H1 (cell line): Measurements from ENCODE around the gene NFX1. TPM values are rescaled to one million over a fixed set of nuclear protein-coding genes. Genes with fewer than 3 reads are reported as not detected.

Source experiments
- CTCF ChIA-PET: fragments of 300-600 bp; sonication (Branson Sonifier 250); formaldehyde crosslinking; loops from one replicate; lab custom pipeline; 2021; ENCODE audit not compliant: partially characterized antibody; lab: Charles Lee
- POLR2A ChIA-PET: fragments of 300-600 bp; sonication (Branson Sonifier 250); formaldehyde crosslinking; loops from one replicate; lab custom pipeline; 2021; ENCODE audit warnings: inconsistent platforms; ENCODE audit not compliant: partially characterized antibody; lab: Charles Lee
- DNase-seq, 2 experiments: peaks; one replicate each; pipeline versions ENCODE4 v3.0.0 to v3.0.0-alpha.2; 2010 to 2022; ENCODE audit warnings: low spot score in 2 of 2, low read depth in 1 of 2, mixed read lengths in 1 of 2
- FAIRE-seq: peaks from 2 replicates; lab custom pipeline; 2011; peaks lifted over from hg19 to GRCh38; lab: Jason Lieb, UNC
- H2AFZ ChIP-seq: 2 replicates; pipeline ENCODE4 v1.8.1; 2012; ENCODE audit warnings: low read length, inconsistent platforms
- H2AK5ac ChIP-seq: 2 replicates; pipeline ENCODE4 v1.6.1; 2013; ENCODE audit warnings: low read depth, low read length
- H2BK120ac ChIP-seq: replicated peaks from 2 replicates; pipeline ENCODE3; 2013; ENCODE audit warnings: low read depth, low read length, inconsistent platforms
- H2BK12ac ChIP-seq: 2 replicates; pipeline ENCODE4 v1.6.1; 2013; ENCODE audit warnings: low read depth, low read length
- H2BK15ac ChIP-seq: 2 replicates; pipeline ENCODE4 v1.6.1; 2013; ENCODE audit warnings: low read length
- H2BK20ac ChIP-seq: 2 replicates; pipeline ENCODE4 v1.6.1; 2013; ENCODE audit warnings: low read length
- H2BK5ac ChIP-seq: 2 replicates; pipeline ENCODE4 v1.6.1; 2013; ENCODE audit warnings: low read depth, low read length
- H3K14ac ChIP-seq: 2 replicates; pipeline ENCODE4 v1.6.1; 2013; ENCODE audit warnings: inconsistent platforms; ENCODE audit not compliant: insufficient read length
- H3K18ac ChIP-seq: 2 replicates; pipeline ENCODE4 v1.6.1; 2013; ENCODE audit warnings: low read length; ENCODE audit errors: extremely low read depth
- H3K23ac ChIP-seq: 2 replicates; pipeline ENCODE4 v1.6.1; 2013; ENCODE audit warnings: inconsistent platforms; ENCODE audit not compliant: insufficient read length
- H3K23me2 ChIP-seq: 2 replicates; pipeline ENCODE4 v1.6.1; 2013; ENCODE audit warnings: low read depth, low read length
- H3K27ac ChIP-seq: 2 replicates; pipeline ENCODE4 v1.6.1; 2011; ENCODE audit warnings: low read depth, low read length, inconsistent platforms
- H3K27me3 ChIP-seq, 4 experiments: replicated peaks in 1 of 4; 1 replicate in 1 of 4; 2 replicates in 3 of 4; pipeline versions ENCODE4 v1.6.1 to v1.8.1; 2011 to 2013; ENCODE audit warnings: low read length in 3 of 4, mild to moderate bottlenecking in 3 of 4, inconsistent platforms in 2 of 4, mixed read lengths in 2 of 4, moderate library complexity in 1 of 4; ENCODE audit not compliant: control insufficient read depth in 3 of 4, insufficient read depth in 3 of 4; ENCODE audit errors: extremely low read depth in 1 of 4
- H3K36me3 ChIP-seq, 4 experiments: 2 replicates each; pipeline versions ENCODE4 v1.6.1 to v1.8.1; 2011 to 2013; ENCODE audit warnings: mild to moderate bottlenecking in 4 of 4, low read length in 3 of 4, moderate library complexity in 2 of 4, control low read depth in 1 of 4, inconsistent platforms in 1 of 4; ENCODE audit not compliant: insufficient read depth in 4 of 4, control insufficient read depth in 2 of 4
- H3K4ac ChIP-seq: replicated peaks from 2 replicates; pipeline ENCODE3; 2013; ENCODE audit warnings: low read length, low read depth, mixed read lengths, inconsistent platforms; ENCODE audit not compliant: insufficient read length
- H3K4me1 ChIP-seq, 4 experiments: replicated peaks in 1 of 4; 1 replicate in 1 of 4; 2 replicates in 3 of 4; pipeline versions ENCODE4 v1.6.1 to v1.8.1; 2011 to 2013; ENCODE audit warnings: low read length in 3 of 4, inconsistent platforms in 2 of 4, mixed read lengths in 1 of 4; ENCODE audit not compliant: insufficient read depth in 4 of 4, control insufficient read depth in 3 of 4
- H3K4me2 ChIP-seq, 2 experiments: 2 replicates each; pipeline versions ENCODE4 v1.6.1 to v1.8.1; 2011 to 2013; ENCODE audit warnings: low read depth in 2 of 2, low read length in 2 of 2, control low read depth in 1 of 2, inconsistent platforms in 1 of 2, mild to moderate bottlenecking in 1 of 2; ENCODE audit not compliant: insufficient read depth in 1 of 2
- H3K4me3 ChIP-seq, 4 experiments: fragments of 200-600, 300-600 bp in 1 of 4; sonication (generic), shearing (Covaris generic), sonication (Bioruptor Twin) in 1 of 4; 2 replicates each; pipeline versions ENCODE4 v1.5.1 to v1.8.1; 2011 to 2016; ENCODE audit warnings: low read length in 4 of 4, low read depth in 3 of 4, control low read depth in 2 of 4, inconsistent platforms in 2 of 4, mild to moderate bottlenecking in 2 of 4, mixed read lengths in 1 of 4, moderate library complexity in 1 of 4; ENCODE audit not compliant: insufficient read depth in 2 of 4; ENCODE audit errors: extremely low read depth in 1 of 4
- H3K56ac ChIP-seq: replicated peaks from 2 replicates; pipeline ENCODE3; 2013; ENCODE audit warnings: low read depth, mild to moderate bottlenecking, mixed read lengths, low read length, inconsistent platforms; ENCODE audit not compliant: insufficient read length
- H3K79me1 ChIP-seq: 2 replicates; pipeline ENCODE4 v1.6.1; 2013; ENCODE audit warnings: low read depth, low read length, control low read depth
- H3K79me2 ChIP-seq, 2 experiments: 2 replicates each; pipeline versions ENCODE4 v1.6.1 to v1.8.1; 2012 to 2013; ENCODE audit warnings: low read length in 2 of 2, mild to moderate bottlenecking in 2 of 2, inconsistent platforms in 1 of 2; ENCODE audit not compliant: insufficient read depth in 2 of 2, control insufficient read depth in 1 of 2
- H3K9ac ChIP-seq, 4 experiments: replicated peaks in 1 of 4; 1 replicate in 1 of 4; 2 replicates in 3 of 4; pipeline versions ENCODE4 v1.6.1 to v1.8.1; 2011 to 2013; ENCODE audit warnings: low read depth in 3 of 4, low read length in 3 of 4, control low read depth in 2 of 4, mild to moderate bottlenecking in 2 of 4, moderate library complexity in 2 of 4, inconsistent platforms in 1 of 4; ENCODE audit errors: extremely low read depth in 1 of 4
- H3K9me3 ChIP-seq, 2 experiments: 2 replicates each; pipeline versions ENCODE4 v1.6.1 to v1.8.1; 2012 to 2013; ENCODE audit warnings: mild to moderate bottlenecking in 2 of 2, moderate library complexity in 2 of 2, control low read depth in 1 of 2, inconsistent platforms in 1 of 2, low read depth in 1 of 2, low read length in 1 of 2, mixed read lengths in 1 of 2; ENCODE audit not compliant: insufficient read depth in 2 of 2
- H4K20me1 ChIP-seq, 2 experiments: replicated peaks in 1 of 2; 2 replicates each; pipeline versions ENCODE3 to v1.8.1; 2011 to 2013; ENCODE audit warnings: inconsistent platforms in 2 of 2, low read length in 2 of 2, mild to moderate bottlenecking in 1 of 2; ENCODE audit not compliant: insufficient read depth in 2 of 2, control insufficient read depth in 1 of 2
- H4K5ac ChIP-seq: 2 replicates; pipeline ENCODE4 v1.6.1; 2013; ENCODE audit warnings: low read length, low read depth, mixed read lengths, inconsistent platforms; ENCODE audit not compliant: insufficient read length
- H4K8ac ChIP-seq: 2 replicates; pipeline ENCODE4 v1.8.0; 2013; ENCODE audit warnings: mild to moderate bottlenecking, moderate library complexity, low read length, inconsistent platforms; ENCODE audit not compliant: insufficient read depth; ENCODE audit errors: extremely low read depth
- H4K91ac ChIP-seq: replicated peaks from 2 replicates; pipeline ENCODE3; 2013; ENCODE audit warnings: low read length, mixed read lengths, inconsistent platforms; ENCODE audit not compliant: insufficient read length
- ASH2L ChIP-seq: fragments of 200-600, 300-600 bp; sonication (generic); IDR thresholded peaks from one replicate; pipeline ENCODE4 v1.7.1; 2017; ENCODE audit warnings: low read length
- CBX8 ChIP-seq: fragments of 300-800, 300-1000 bp; sonication (generic); IDR thresholded peaks from 2 replicates; pipeline ENCODE4 v1.7.1; 2016; ENCODE audit warnings: low read depth, low read length, borderline replicate concordance
- SP1 ChIP-seq: IDR thresholded peaks from 2 replicates; pipeline ENCODE4 v1.6.1; 2011; ENCODE audit warnings: low read depth, low read length
- SRF ChIP-seq: IDR thresholded peaks from 2 replicates; pipeline ENCODE4 v1.6.1; 2011; ENCODE audit warnings: mild to moderate bottlenecking, low read depth, low read length, moderate library complexity
- TAF1 ChIP-seq: IDR thresholded peaks from 2 replicates; pipeline ENCODE4 v1.6.1; 2011; ENCODE audit warnings: mild to moderate bottlenecking, low read depth, low read length
- WGBS, 2 experiments: shearing (Covaris generic) in 1 of 2; methylation state at CpG; one replicate each; pipeline versions ENCODE4 v1.1.6 to v1.1.7; 2013 to 2015; ENCODE audit warnings: low lambda C conversion rate in 2 of 2, mixed read lengths in 2 of 2, inconsistent platforms in 1 of 2, low coverage in 1 of 2, missing lambda C conversion rate in 1 of 2; ENCODE audit not compliant: insufficient replicate concordance in 2 of 2, insufficient coverage in 1 of 2, insufficient read length in 1 of 2; ENCODE audit errors: extremely low coverage in 1 of 2, missing lambda C conversion rate in 1 of 2; 5-methylcytosine and 5-hydroxymethylcytosine counted together
- polyA plus RNA-seq, 7 experiments: library from polyadenylated mRNA; depleted of rRNA in 3 of 7; stranded (reverse) in 5 of 7; unstranded in 2 of 7; fragments of >200 nt in 5 of 7; fragments of 200-250 nt in 2 of 7; gene quantifications; 1 replicate in 5 of 7; 2 replicates in 1 of 7; 4 replicates in 1 of 7; pipeline versions ENCODE4 v1.2.1 to v1.2.3, GENCODE V29; 2011 to 2013; ENCODE audit warnings: missing spikeins in 2 of 7, mixed read lengths in 2 of 7
- total RNA-seq: library from RNA; stranded (reverse); fragmentation: NEBNext Ultra II Directional; extraction: Animal tissue kit (Norgen Biotek cat#: 25700); gene quantifications from 2 replicates; pipeline ENCODE4 v1.2.1, GENCODE V29; 2021
- TF ChIP-seq, protein P1 (sequence below): IDR thresholded peaks from 2 replicates; pipeline ENCODE4 v1.6.1; 2012; ENCODE audit warnings: low read length, inconsistent platforms

The NFX1 gene
- total and polyA plus RNA-seq, 2 of the 8 experiments (the other 6 are each of a cell fraction or from before 2014, with no cell fraction given) = 19.4 to 28.4 TPM

DNA sequence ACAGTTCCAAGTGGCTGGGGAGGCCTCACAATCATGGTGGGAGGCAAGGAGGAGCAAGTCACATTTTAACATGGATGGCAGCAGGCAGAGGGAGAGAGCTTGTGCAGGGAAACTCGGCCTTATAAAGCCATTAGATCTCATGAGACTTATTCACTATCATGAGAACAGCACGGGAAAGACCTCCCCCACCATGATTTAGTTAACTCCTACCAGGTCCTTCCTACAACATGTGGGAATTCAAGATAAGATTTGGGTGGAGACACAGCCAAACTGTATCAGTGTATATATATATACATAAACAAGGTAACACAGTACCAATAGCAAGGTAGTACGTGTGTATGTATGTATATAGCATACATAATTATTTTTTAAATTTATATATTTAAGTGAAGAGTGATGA lies 50.9 kb downstream of the NFX1 start:
- no peak overlapping the region for H3K4ac ChIP-seq
- H3K14ac ChIP-seq = no peak overlapping the region
- no peak for DNase-seq
- no peak for TF ChIP-seq SRF
- TF ChIP-seq, protein P1, sequence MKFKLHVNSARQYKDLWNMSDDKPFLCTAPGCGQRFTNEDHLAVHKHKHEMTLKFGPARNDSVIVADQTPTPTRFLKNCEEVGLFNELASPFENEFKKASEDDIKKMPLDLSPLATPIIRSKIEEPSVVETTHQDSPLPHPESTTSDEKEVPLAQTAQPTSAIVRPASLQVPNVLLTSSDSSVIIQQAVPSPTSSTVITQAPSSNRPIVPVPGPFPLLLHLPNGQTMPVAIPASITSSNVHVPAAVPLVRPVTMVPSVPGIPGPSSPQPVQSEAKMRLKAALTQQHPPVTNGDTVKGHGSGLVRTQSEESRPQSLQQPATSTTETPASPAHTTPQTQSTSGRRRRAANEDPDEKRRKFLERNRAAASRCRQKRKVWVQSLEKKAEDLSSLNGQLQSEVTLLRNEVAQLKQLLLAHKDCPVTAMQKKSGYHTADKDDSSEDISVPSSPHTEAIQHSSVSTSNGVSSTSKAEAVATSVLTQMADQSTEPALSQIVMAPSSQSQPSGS = no peak
- TF ChIP-seq ASH2L = no peak
- TF ChIP-seq CBX8 = no peak
- TF ChIP-seq TAF1 = no peak
- no peak for TF ChIP-seq SP1
- TF ChIP-seq, all 59 proteins: peak for 0
- Histone ChIP-seq H3K9ac (no peak overlapping the region), H3K18ac (no peak overlapping the region), H4K20me1 (peaks cover 2 to 3% of the 10 kb centered on the region in 2 experiments), H2BK12ac (no peak overlapping the region), H2BK5ac (no peak overlapping the region), H2BK120ac (no peak overlapping the region), H2BK20ac (no peak overlapping the region), H3K27ac (no peak overlapping the region), H3K4me2 (no peak overlapping the region), H2AK5ac (no peak overlapping the region), H3K23ac (no peak overlapping the region), H3K23me2 (no peaks in the 10 kb centered on the region), H3K36me3 (peaks cover 17 to 80% (median 43%) of the 10 kb centered on the region in 4 experiments), H3K27me3 (no peaks in the 10 kb centered on the region), H4K5ac (no peak overlapping the region), H3K79me2 (no peaks in the 10 kb centered on the region), H2BK15ac (no peak overlapping the region), H4K8ac (no peak overlapping the region), H2AFZ (no peak overlapping the region), H3K79me1 (no peaks in the 10 kb centered on the region), H3K4me3 (no peak overlapping the region), H3K56ac (no peak overlapping the region), H4K91ac (no peak overlapping the region), H3K9me3 (peaks cover 17 to 23% of the 10 kb centered on the region in 2 experiments), H3K4me1 (no peaks in the 10 kb centered on the region)
- ChIA-PET POLR2A (no interaction called here), CTCF (no interaction called here)
- 93% methylated on average over 3 of the region's 3 CpGs; no CpG with 5 or more reads in 1 of the 2 experiments for WGBS, 2 experiments
- FAIRE-seq = no peak
